OCI-LY7 (cell line): ENCODE results near the gene RNASEH1.

Source experiments
- EZH2phosphoT487 ChIP-seq: fragments of 200-600 bp; sonication (generic); IDR thresholded peaks from 2 replicates; pipeline ENCODE4 v1.6.1; 2018; ENCODE audit warnings: low read depth, borderline replicate concordance, mild to moderate bottlenecking, mixed run types, antibody characterized with exemption, low read length, moderate library complexity, mixed read lengths
- TF ChIP-seq, protein P1 (sequence below): fragments of 200-600 bp; sonication (generic); conservative IDR thresholded peaks from 2 replicates; pipeline ENCODE4 v1.5.1; 2014; ENCODE audit warnings: mild to moderate bottlenecking, antibody characterized with exemption, low read length, moderate library complexity, mixed read lengths

DNA sequence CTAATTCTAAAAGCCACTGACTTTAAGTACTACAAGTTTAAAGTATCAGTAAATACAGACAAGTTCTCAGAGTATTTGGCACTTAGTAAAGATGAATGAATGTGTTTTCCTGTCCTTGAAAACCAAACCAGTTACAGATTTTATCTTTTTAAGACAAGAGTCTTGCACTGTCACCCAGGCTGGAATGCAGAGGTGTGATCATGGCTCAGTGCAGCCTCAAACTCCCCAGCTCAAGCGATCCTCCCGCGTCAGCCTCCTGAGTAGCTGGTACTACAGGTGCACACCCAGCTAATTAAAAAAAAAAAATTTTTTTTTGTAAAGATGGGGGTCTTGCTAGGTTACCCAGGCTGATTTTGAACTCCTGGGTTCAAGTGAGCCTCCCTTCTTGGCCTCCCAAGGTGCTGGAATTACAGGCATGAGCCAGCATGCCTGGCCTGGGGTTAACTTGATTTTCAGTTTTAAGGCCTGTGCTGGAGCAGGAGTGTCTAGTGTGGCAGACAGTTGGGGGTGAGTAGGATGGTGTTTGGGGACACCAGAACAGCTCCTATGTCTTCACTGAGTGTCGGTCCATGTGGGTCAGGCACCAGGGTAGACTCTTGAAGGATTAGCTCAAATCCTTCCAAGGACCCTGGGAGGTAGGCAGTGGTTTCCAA lies 26.6 kb upstream of the RNASEH1 start:
- TF ChIP-seq, protein P1, sequence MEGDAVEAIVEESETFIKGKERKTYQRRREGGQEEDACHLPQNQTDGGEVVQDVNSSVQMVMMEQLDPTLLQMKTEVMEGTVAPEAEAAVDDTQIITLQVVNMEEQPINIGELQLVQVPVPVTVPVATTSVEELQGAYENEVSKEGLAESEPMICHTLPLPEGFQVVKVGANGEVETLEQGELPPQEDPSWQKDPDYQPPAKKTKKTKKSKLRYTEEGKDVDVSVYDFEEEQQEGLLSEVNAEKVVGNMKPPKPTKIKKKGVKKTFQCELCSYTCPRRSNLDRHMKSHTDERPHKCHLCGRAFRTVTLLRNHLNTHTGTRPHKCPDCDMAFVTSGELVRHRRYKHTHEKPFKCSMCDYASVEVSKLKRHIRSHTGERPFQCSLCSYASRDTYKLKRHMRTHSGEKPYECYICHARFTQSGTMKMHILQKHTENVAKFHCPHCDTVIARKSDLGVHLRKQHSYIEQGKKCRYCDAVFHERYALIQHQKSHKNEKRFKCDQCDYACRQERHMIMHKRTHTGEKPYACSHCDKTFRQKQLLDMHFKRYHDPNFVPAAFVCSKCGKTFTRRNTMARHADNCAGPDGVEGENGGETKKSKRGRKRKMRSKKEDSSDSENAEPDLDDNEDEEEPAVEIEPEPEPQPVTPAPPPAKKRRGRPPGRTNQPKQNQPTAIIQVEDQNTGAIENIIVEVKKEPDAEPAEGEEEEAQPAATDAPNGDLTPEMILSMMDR = no peak
- no peak for TF ChIP-seq EZH2phosphoT487
